Measurements from ENCODE around the gene CEP57. TPM values are rescaled to one million over a fixed set of nuclear protein-coding genes. Genes with fewer than 3 reads are reported as not detected.
"Not testable (repeated sequence)": the region's sequence is repeated elsewhere in the genome, so short reads cannot be mapped to it uniquely, and the experiment has no call there.

The CEP57 gene
- total and polyA plus RNA-seq, 2 donors (not counting 1 experiment from before 2014, with no cell fraction given), result 19.0 to 82.9 TPM

DNA sequence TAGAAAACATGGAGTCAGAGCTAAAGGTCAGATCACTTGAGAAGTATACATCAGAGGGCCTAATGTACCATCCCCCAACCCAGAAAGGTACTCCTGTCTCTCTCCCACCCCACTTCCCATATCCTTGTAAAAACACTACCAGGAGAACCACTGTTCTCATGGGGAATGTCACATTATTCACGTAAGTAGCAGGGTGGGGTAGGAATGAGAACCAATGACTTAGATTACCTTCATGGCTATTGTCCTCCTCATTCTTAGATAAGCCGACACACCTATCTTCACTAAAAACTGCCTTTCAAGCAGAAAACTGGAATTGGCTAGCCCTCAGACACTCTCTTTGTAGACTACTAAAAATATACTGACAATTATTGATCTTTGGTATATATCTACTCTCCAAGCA, 63.6 kb downstream of the CEP57 start:
- no peak overlapping the region for H3K4me3 ChIP-seq (ENCODE audit: control extremely low read depth in 1 of 5, extremely low read depth in 1 of 5, insufficient read depth in 1 of 5, low read depth in 2 of 5, low read length in 4 of 5)
- no peak overlapping the region for H3K27ac ChIP-seq (ENCODE audit: low read length in 2 of 2)
- H3K36me3 ChIP-seq (replicated peaks in 1 of 2; ENCODE audit: control extremely low read depth in 1 of 2, control insufficient read depth in 1 of 2, extremely low read depth in 1 of 2, insufficient read depth in 2 of 2, low read length in 1 of 2), result peaks cover 0 to 10% of the 10 kb centered on the region in 2 experiments
- no peaks in the 10 kb centered on the region for H4K20me1 ChIP-seq (ENCODE audit: control insufficient read depth, insufficient read depth, low read length, poor library complexity, severe bottlenecking)
- no CpG with 5 or more reads among the region's 2 CpGs for WGBS (ENCODE audit: insufficient coverage)
- H3K4me1 Mint-ChIP-seq, result no peaks in the 10 kb centered on the region
- H3K79me2 ChIP-seq (ENCODE audit: control insufficient read depth, insufficient read depth, low read length), result no peaks in the 10 kb centered on the region
- ATAC-seq (ENCODE audit: low read depth), result no peak
- H3K9me3 Mint-ChIP-seq (ENCODE audit: insufficient read depth), result no peaks in the 10 kb centered on the region
- ChIA-PET CTCF (no interaction called here), POLR2A (no interaction called here)
- no peak for DNase-seq
- no peak overlapping the region for H3K4me3 Mint-ChIP-seq
- H3K4me2 ChIP-seq (replicated peaks; ENCODE audit: low read depth, low read length, poor library complexity, severe bottlenecking), result no peak overlapping the region
- H2AFZ ChIP-seq (ENCODE audit: insufficient read depth, low read depth, low read length, poor library complexity, severe bottlenecking), result no peak overlapping the region
- TF ChIP-seq EZH2 (IDR thresholded peaks at IDR 0.05; ENCODE audit: borderline replicate concordance, insufficient read depth, low read depth, low read length, poor library complexity, severe bottlenecking), result no peak
- TF ChIP-seq, protein P1, sequence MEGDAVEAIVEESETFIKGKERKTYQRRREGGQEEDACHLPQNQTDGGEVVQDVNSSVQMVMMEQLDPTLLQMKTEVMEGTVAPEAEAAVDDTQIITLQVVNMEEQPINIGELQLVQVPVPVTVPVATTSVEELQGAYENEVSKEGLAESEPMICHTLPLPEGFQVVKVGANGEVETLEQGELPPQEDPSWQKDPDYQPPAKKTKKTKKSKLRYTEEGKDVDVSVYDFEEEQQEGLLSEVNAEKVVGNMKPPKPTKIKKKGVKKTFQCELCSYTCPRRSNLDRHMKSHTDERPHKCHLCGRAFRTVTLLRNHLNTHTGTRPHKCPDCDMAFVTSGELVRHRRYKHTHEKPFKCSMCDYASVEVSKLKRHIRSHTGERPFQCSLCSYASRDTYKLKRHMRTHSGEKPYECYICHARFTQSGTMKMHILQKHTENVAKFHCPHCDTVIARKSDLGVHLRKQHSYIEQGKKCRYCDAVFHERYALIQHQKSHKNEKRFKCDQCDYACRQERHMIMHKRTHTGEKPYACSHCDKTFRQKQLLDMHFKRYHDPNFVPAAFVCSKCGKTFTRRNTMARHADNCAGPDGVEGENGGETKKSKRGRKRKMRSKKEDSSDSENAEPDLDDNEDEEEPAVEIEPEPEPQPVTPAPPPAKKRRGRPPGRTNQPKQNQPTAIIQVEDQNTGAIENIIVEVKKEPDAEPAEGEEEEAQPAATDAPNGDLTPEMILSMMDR (IDR thresholded peaks at IDR 0.05), result no peak
- intact Hi-C loops (cut with micrococcal nuclease), result no loop called here
- no peak overlapping the region for H3K9ac ChIP-seq (ENCODE audit: low read length)
- no peak overlapping the region for H3K27ac Mint-ChIP-seq
- no peaks in the 10 kb centered on the region for H3K27me3 Mint-ChIP-seq
- H3K9me3 ChIP-seq (ENCODE audit: control extremely low read depth in 1 of 3, control insufficient read depth in 2 of 3, insufficient read depth in 1 of 3, low read length in 2 of 3), result no peaks in the 10 kb centered on the region
- no peaks in the 10 kb centered on the region for H3K27me3 ChIP-seq (replicated peaks in 1 of 4; ENCODE audit: control extremely low read depth in 1 of 4, control insufficient read depth in 3 of 4, insufficient read depth in 4 of 4, low read length in 3 of 4)
- no peaks in the 10 kb centered on the region for H3K4me1 ChIP-seq (ENCODE audit: control insufficient read depth in 2 of 2, insufficient read depth in 2 of 2, low read length in 2 of 2)

DNA sequence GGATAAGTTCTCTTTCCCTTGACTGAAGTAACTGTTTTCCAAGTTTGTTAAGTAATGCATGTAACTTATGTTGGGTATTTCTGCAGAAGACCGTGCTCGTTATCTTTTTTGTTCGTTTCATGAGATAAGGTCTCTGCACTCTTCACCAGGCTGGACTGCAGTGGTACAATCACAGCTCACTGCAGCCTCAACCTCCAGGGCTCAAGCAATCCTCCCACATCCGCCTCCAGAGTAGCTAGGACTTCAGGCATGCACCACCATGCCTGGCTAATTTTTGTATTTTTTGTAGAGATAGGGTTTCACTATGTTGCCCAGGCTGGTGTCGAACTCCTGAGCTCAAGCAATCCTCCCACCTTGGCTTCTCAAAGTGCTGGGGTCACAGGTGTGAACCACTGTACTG, 64.1 kb downstream of the CEP57 start:
- H3K4me1 ChIP-seq (ENCODE audit: control insufficient read depth in 2 of 2, insufficient read depth in 2 of 2, low read length in 2 of 2); H2AFZ ChIP-seq (ENCODE audit: insufficient read depth, low read depth, low read length, poor library complexity, severe bottlenecking); H3K4me3 Mint-ChIP-seq; POLR2A ChIA-PET; H3K27ac Mint-ChIP-seq; DNase-seq; H3K27me3 Mint-ChIP-seq; H4K20me1 ChIP-seq (ENCODE audit: control insufficient read depth, insufficient read depth, low read length, poor library complexity, severe bottlenecking); CTCF ChIA-PET; H3K27ac ChIP-seq (ENCODE audit: low read length in 2 of 2); H3K79me2 ChIP-seq (ENCODE audit: control insufficient read depth, insufficient read depth, low read length); ATAC-seq (ENCODE audit: low read depth); H3K9ac ChIP-seq (ENCODE audit: low read length); H3K4me2 ChIP-seq (replicated peaks; ENCODE audit: low read depth, low read length, poor library complexity, severe bottlenecking); H3K4me3 ChIP-seq (ENCODE audit: control extremely low read depth in 1 of 5, extremely low read depth in 1 of 5, insufficient read depth in 1 of 5, low read depth in 2 of 5, low read length in 4 of 5); intact Hi-C loops (cut with micrococcal nuclease); H3K9me3 ChIP-seq (ENCODE audit: control extremely low read depth in 1 of 3, control insufficient read depth in 2 of 3, insufficient read depth in 1 of 3, low read length in 2 of 3); H3K36me3 ChIP-seq (replicated peaks in 1 of 2; ENCODE audit: control extremely low read depth in 1 of 2, control insufficient read depth in 1 of 2, extremely low read depth in 1 of 2, insufficient read depth in 2 of 2, low read length in 1 of 2); H3K27me3 ChIP-seq (replicated peaks in 1 of 4; ENCODE audit: control extremely low read depth in 1 of 4, control insufficient read depth in 3 of 4, insufficient read depth in 4 of 4, low read length in 3 of 4); H3K4me1 Mint-ChIP-seq; H3K9me3 Mint-ChIP-seq (ENCODE audit: insufficient read depth): not testable (repeated sequence)
- 97% methylated on average over 4 of the region's 5 CpGs for WGBS (ENCODE audit: insufficient coverage)

DNA sequence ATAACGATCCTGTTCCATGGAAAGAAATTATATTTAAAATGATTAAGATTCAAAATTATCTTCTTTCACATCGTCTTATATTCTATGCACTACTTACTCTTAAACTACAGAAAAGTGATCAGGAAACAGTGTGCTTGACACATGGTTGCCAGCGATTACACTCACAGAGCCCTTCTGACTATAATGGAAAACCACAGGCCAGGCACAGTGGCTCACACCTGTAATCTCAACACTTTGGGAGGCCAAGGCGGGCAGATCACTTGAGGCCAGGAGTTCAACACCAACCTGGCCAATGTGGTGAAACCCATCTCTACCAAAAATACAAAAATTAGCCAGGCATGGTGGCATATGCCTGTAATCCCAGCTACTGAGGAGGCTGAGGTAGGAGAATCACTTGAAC, 69.7 kb downstream of the CEP57 start:
- H3K4me2 ChIP-seq (replicated peaks; ENCODE audit: low read depth, low read length, poor library complexity, severe bottlenecking); H3K9me3 Mint-ChIP-seq (ENCODE audit: insufficient read depth); H2AFZ ChIP-seq (ENCODE audit: insufficient read depth, low read depth, low read length, poor library complexity, severe bottlenecking); CTCF ChIA-PET; H3K27ac Mint-ChIP-seq; H3K4me3 Mint-ChIP-seq; H3K4me3 ChIP-seq (ENCODE audit: control extremely low read depth in 1 of 5, extremely low read depth in 1 of 5, insufficient read depth in 1 of 5, low read depth in 2 of 5, low read length in 4 of 5); intact Hi-C loops (cut with micrococcal nuclease); ATAC-seq (ENCODE audit: low read depth); H3K27ac ChIP-seq (ENCODE audit: low read length in 2 of 2); POLR2A ChIA-PET; H3K9ac ChIP-seq (ENCODE audit: low read length); H4K20me1 ChIP-seq (ENCODE audit: control insufficient read depth, insufficient read depth, low read length, poor library complexity, severe bottlenecking); H3K9me3 ChIP-seq (ENCODE audit: control extremely low read depth in 1 of 3, control insufficient read depth in 2 of 3, insufficient read depth in 1 of 3, low read length in 2 of 3); H3K4me1 Mint-ChIP-seq; H3K27me3 Mint-ChIP-seq; DNase-seq; H3K4me1 ChIP-seq (ENCODE audit: control insufficient read depth in 2 of 2, insufficient read depth in 2 of 2, low read length in 2 of 2); H3K79me2 ChIP-seq (ENCODE audit: control insufficient read depth, insufficient read depth, low read length); H3K27me3 ChIP-seq (replicated peaks in 1 of 4; ENCODE audit: control extremely low read depth in 1 of 4, control insufficient read depth in 3 of 4, insufficient read depth in 4 of 4, low read length in 3 of 4): not testable (repeated sequence)
- peaks cover 0 to 12% of the 10 kb centered on the region in 2 experiments for H3K36me3 ChIP-seq (replicated peaks in 1 of 2; ENCODE audit: control extremely low read depth in 1 of 2, control insufficient read depth in 1 of 2, extremely low read depth in 1 of 2, insufficient read depth in 2 of 2, low read length in 1 of 2)
- 100% methylated on average over 2 of the region's 4 CpGs for WGBS (ENCODE audit: insufficient coverage)

Data from B cell (primary cell).